Measurements from ENCODE around the gene SMPX.

DNA sequence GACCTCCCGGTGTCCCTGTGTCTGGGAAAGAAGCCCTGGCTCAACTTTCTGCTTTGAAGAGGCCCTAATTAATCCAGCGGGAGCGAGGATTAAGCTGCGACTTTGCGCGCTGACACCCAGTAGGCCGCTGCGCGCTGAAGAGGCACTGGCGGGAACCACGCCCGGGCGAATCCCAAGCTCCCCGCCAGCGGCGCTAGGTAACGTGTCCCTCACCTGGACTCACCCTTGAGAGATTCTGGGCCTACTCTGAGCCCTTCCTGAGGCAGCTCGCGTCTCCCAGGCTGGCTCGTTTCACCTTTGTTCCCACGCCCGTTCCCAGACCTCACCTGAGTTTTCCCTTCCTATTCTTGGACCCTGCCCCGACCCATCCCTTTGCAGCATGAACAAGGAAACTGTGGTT, 99.2 kb downstream of the SMPX start:
- TF ChIP-seq CTCF (IDR thresholded peaks at IDR 0.05 in 4 of 5, conservative IDR thresholded peaks at IDR 0.05 in 1 of 5) (no peak), POLR2A (IDR thresholded peaks at IDR 0.05) (peak in 1 of 2 donors; percentile 8)
